IMR-90 (cell line): ENCODE measurements around the gene NTM. TPM values are rescaled to one million over a fixed set of nuclear protein-coding genes. Genes with fewer than 3 reads are reported as not detected.

Experiments
- ATAC-seq: fragments of 200-7000 bp; cut with Tn5 transposase; 2 replicates; pipeline ENCODE4 v1.9.1; 2020; ENCODE audit warnings: low read depth, mild to moderate bottlenecking, moderate library complexity
- BruUV-seq: library from RNA; stranded (reverse); fragments of 400-500 nt; replicated peaks from 2 replicates; lab custom pipeline; 2021; lab: Mats Ljungman, UMichigan
- CTCF ChIA-PET: fragments of 300-600 bp; formaldehyde crosslinking; extraction: SDS; loops from one replicate; lab custom pipeline; 2021; ENCODE audit warnings: antibody characterized with exemption; lab: Yijun Ruan, JAX
- POLR2A ChIA-PET: fragments of 300-600 bp; sonication (Branson Sonifier 250); formaldehyde crosslinking; loops from one replicate; lab custom pipeline; 2022; ENCODE audit warnings: antibody characterized with exemption; ENCODE audit not compliant: unreplicated experiment; lab: Charles Lee
- DNase-seq: peaks from one replicate; pipeline ENCODE4 v3.0.0; 2013
- H2AFZ ChIP-seq: replicated peaks from 2 replicates; pipeline ENCODE3; 2013; ENCODE audit warnings: low read length, mild to moderate bottlenecking; ENCODE audit not compliant: poor library complexity
- H2AK5ac ChIP-seq: 2 replicates; pipeline ENCODE4 v1.6.1; 2013; ENCODE audit warnings: low read depth, low read length, inconsistent platforms
- H2AK9ac ChIP-seq: replicated peaks from 2 replicates; pipeline ENCODE3; 2013; ENCODE audit warnings: mild to moderate bottlenecking, low read depth, low read length, moderate library complexity; ENCODE audit not compliant: poor library complexity
- H2BK120ac ChIP-seq: 2 replicates; pipeline ENCODE4 v1.6.1; 2013; ENCODE audit warnings: low read depth, low read length, inconsistent platforms
- H2BK15ac ChIP-seq: 3 replicates; pipeline ENCODE4 v1.6.1; 2013; ENCODE audit warnings: low read depth, low read length, inconsistent platforms
- H2BK20ac ChIP-seq: 2 replicates; pipeline ENCODE4 v1.6.1; 2013; ENCODE audit warnings: low read depth, mild to moderate bottlenecking, inconsistent platforms, low read length, moderate library complexity
- H2BK5ac ChIP-seq: 2 replicates; pipeline ENCODE4 v1.6.1; 2013; ENCODE audit warnings: mild to moderate bottlenecking, low read depth, low read length, inconsistent platforms; ENCODE audit not compliant: poor library complexity, severe bottlenecking
- H3K14ac ChIP-seq: replicated peaks from 2 replicates; pipeline ENCODE4 v1.6.1; 2013; ENCODE audit warnings: low read depth, low read length, inconsistent platforms
- H3K18ac ChIP-seq: 2 replicates; pipeline ENCODE4 v1.6.1; 2013; ENCODE audit warnings: low read depth, low read length, control low read depth
- H3K23ac ChIP-seq: 2 replicates; pipeline ENCODE4 v1.6.1; 2013; ENCODE audit warnings: low read depth, low read length, inconsistent platforms
- H3K27ac ChIP-seq: 2 replicates; pipeline ENCODE4 v1.5.1; 2013; ENCODE audit warnings: mild to moderate bottlenecking, control low read depth, low read length; ENCODE audit not compliant: insufficient read depth
- H3K27me3 ChIP-seq: 2 replicates; pipeline ENCODE4 v1.6.1; 2013; ENCODE audit warnings: low read length; ENCODE audit not compliant: control insufficient read depth, insufficient read depth
- H3K36me3 ChIP-seq: 2 replicates; pipeline ENCODE4 v1.6.1; 2013; ENCODE audit warnings: low read length, mixed read lengths; ENCODE audit not compliant: control insufficient read depth, insufficient read depth
- H3K4ac ChIP-seq: 2 replicates; pipeline ENCODE4 v1.6.1; 2013; ENCODE audit warnings: low read depth, low read length, inconsistent platforms
- H3K4me1 ChIP-seq: 2 replicates; pipeline ENCODE4 v1.6.1; 2013; ENCODE audit warnings: low read length, mixed read lengths; ENCODE audit not compliant: control insufficient read depth, insufficient read depth
- H3K4me2 ChIP-seq: 2 replicates; pipeline ENCODE4 v1.6.1; 2013; ENCODE audit warnings: low read depth, mild to moderate bottlenecking, control low read depth, low read length, moderate library complexity
- H3K4me3 ChIP-seq: 2 replicates; pipeline ENCODE4 v1.5.1; 2013; ENCODE audit warnings: low read depth, mild to moderate bottlenecking, control low read depth, low read length, moderate library complexity; ENCODE audit not compliant: insufficient read depth
- H3K56ac ChIP-seq: 2 replicates; pipeline ENCODE4 v1.6.1; 2013; ENCODE audit warnings: low read length, inconsistent platforms; ENCODE audit not compliant: insufficient read depth; ENCODE audit errors: extremely low read depth
- H3K79me1 ChIP-seq, 2 experiments: 2 replicates each; pipeline ENCODE4 v1.6.1; 2013; ENCODE audit warnings: low read length in 2 of 2, inconsistent platforms in 1 of 2, low read depth in 1 of 2
- H3K9ac ChIP-seq: 2 replicates; pipeline ENCODE4 v1.6.1; 2013; ENCODE audit warnings: low read depth, low read length, control low read depth
- H3K9me1 ChIP-seq: 2 replicates; pipeline ENCODE4 v1.6.1; 2013; ENCODE audit warnings: low read length, inconsistent platforms; ENCODE audit not compliant: insufficient read depth
- H3K9me3 ChIP-seq: 2 replicates; pipeline ENCODE4 v1.6.1; 2013; ENCODE audit warnings: low read length; ENCODE audit not compliant: control insufficient read depth, insufficient read depth
- H4K20me1 ChIP-seq: 2 replicates; pipeline ENCODE4 v1.6.1; 2013; ENCODE audit warnings: low read length, inconsistent platforms; ENCODE audit not compliant: insufficient read depth
- H4K5ac ChIP-seq: 2 replicates; pipeline ENCODE4 v1.6.1; 2013; ENCODE audit warnings: mild to moderate bottlenecking, low read depth, low read length, control low read depth
- H4K8ac ChIP-seq, 2 experiments: 2 replicates each; pipeline ENCODE4 v1.6.1; 2013; ENCODE audit warnings: low read depth in 2 of 2, low read length in 2 of 2, control low read depth in 1 of 2, inconsistent platforms in 1 of 2
- H4K91ac ChIP-seq: 2 replicates; pipeline ENCODE4 v1.6.1; 2013; ENCODE audit warnings: low read depth, low read length, inconsistent platforms; ENCODE audit not compliant: insufficient read depth
- BHLHE40 ChIP-seq: fragments of 150-350 bp; IDR thresholded peaks from 2 replicates; pipeline ENCODE4 v1.6.1; 2016; ENCODE audit warnings: mild to moderate bottlenecking, low read depth, low read length
- CEBPB ChIP-seq: IDR thresholded peaks from 2 replicates; pipeline ENCODE4 v1.6.1; 2012; ENCODE audit warnings: low read depth, low read length, improper control_type of control experiment
- CHD1 ChIP-seq: IDR thresholded peaks from 2 replicates; pipeline ENCODE4 v1.6.1; 2012; ENCODE audit warnings: low read depth, low read length, improper control_type of control experiment
- FOS ChIP-seq: fragments of 150-350 bp; IDR thresholded peaks from 2 replicates; pipeline ENCODE4 v1.6.1; 2016; ENCODE audit warnings: low read depth, low read length
- MAFK ChIP-seq: IDR thresholded peaks from 2 replicates; pipeline ENCODE4 v1.6.1; 2012; ENCODE audit warnings: low read depth, low read length, improper control_type of control experiment
- MAZ ChIP-seq: IDR thresholded peaks from 2 replicates; pipeline ENCODE4 v1.6.1; 2012; ENCODE audit warnings: low read depth, mild to moderate bottlenecking, low read length, improper control_type of control experiment, moderate library complexity, borderline replicate concordance
- MXI1 ChIP-seq: IDR thresholded peaks from 2 replicates; pipeline ENCODE4 v1.6.1; 2012; ENCODE audit warnings: low read depth, mild to moderate bottlenecking, low read length, moderate library complexity, borderline replicate concordance
- NFE2L2 ChIP-seq: fragments of 150-350 bp; IDR thresholded peaks from 2 replicates; pipeline ENCODE4 v1.6.1; 2016; ENCODE audit warnings: low read depth, mild to moderate bottlenecking, low read length
- POLR2A ChIP-seq: IDR thresholded peaks from 2 replicates; pipeline ENCODE4 v1.6.1; 2012; ENCODE audit warnings: mild to moderate bottlenecking, low read depth, low read length
- RAD21 ChIP-seq: IDR thresholded peaks from 2 replicates; pipeline ENCODE4 v1.6.1; 2012; ENCODE audit warnings: low read length, improper control_type of control experiment
- RCOR1 ChIP-seq: IDR thresholded peaks from 2 replicates; pipeline ENCODE4 v1.6.1; 2012; ENCODE audit warnings: mild to moderate bottlenecking, low read length, improper control_type of control experiment; ENCODE audit not compliant: insufficient replicate concordance
- RFX5 ChIP-seq: IDR thresholded peaks from 2 replicates; pipeline ENCODE4 v1.8.0; 2012; ENCODE audit warnings: low read depth, mild to moderate bottlenecking, low read length, moderate library complexity
- SMC3 ChIP-seq: fragments of 150-350 bp; IDR thresholded peaks from 2 replicates; pipeline ENCODE4 v1.6.1; 2016; ENCODE audit warnings: low read depth, mild to moderate bottlenecking, antibody characterized with exemption, low read length, moderate library complexity
- WGBS, 2 experiments: methylation state at CpG; one replicate each; pipeline versions ENCODE4 v1.1.5 to v1.1.7; 2013; ENCODE audit warnings: missing lambda C conversion rate in 2 of 2; ENCODE audit not compliant: insufficient read length in 1 of 2; ENCODE audit errors: extremely low coverage in 2 of 2; 5-methylcytosine and 5-hydroxymethylcytosine counted together
- dilution Hi-C: fragments of 300-500 bp; cut with HindIII; formaldehyde crosslinking; loops from one replicate; pipeline ENCODE4 v1.14.3; 2018; ENCODE audit warnings: low sequenced_read_pairs; ENCODE audit not compliant: unreplicated experiment
- in situ Hi-C: fragments of 300-500 bp; cut with MboI; formaldehyde crosslinking; loops from 3 replicates; pipeline ENCODE4 v1.14.3; 2019; ENCODE audit warnings: low sequenced_read_pairs, inconsistent platforms, mixed read lengths
- intact Hi-C: fragments of 100-400 bp; cut with micrococcal nuclease; formaldehyde crosslinking; loops from 2 replicates; pipeline ENCODE4 v1.10.0; 2022
- polyA plus RNA-seq, 3 experiments: library from polyadenylated mRNA; depleted of rRNA; stranded (reverse); fragments of >200 nt; gene quantifications; 2 replicates each; pipeline ENCODE4 v1.2.3, GENCODE V29; 2012; ENCODE audit warnings: low replicate concordance in 1 of 3
- total RNA-seq: library from RNA; depleted of rRNA; stranded (reverse); fragments of >200 nt; gene quantifications from 2 replicates; pipeline ENCODE4 v1.2.3, GENCODE V29; 2012
- TF ChIP-seq, protein P1 (sequence below): conservative IDR thresholded peaks from 2 replicates; pipeline ENCODE4 v1.5.1; 2012; ENCODE audit warnings: mild to moderate bottlenecking, low read depth, low read length, improper control_type of control experiment
- TF ChIP-seq, protein P2 (sequence below): fragments of 150-350 bp; IDR thresholded peaks from 2 replicates; pipeline ENCODE4 v1.6.1; 2016; ENCODE audit warnings: low read depth, mild to moderate bottlenecking, low read length, moderate library complexity, borderline replicate concordance
- TF ChIP-seq, protein P3 (sequence below): fragments of 150-350 bp; IDR thresholded peaks from 2 replicates; pipeline ENCODE4 v1.6.1; 2017; ENCODE audit warnings: mild to moderate bottlenecking, antibody characterized with exemption, low read length, low read depth

NTM gene
- total and polyA plus RNA-seq, 2 of the 4 experiments (the other 2 are of a cell fraction), result 19.5 to 25.5 TPM

DNA sequence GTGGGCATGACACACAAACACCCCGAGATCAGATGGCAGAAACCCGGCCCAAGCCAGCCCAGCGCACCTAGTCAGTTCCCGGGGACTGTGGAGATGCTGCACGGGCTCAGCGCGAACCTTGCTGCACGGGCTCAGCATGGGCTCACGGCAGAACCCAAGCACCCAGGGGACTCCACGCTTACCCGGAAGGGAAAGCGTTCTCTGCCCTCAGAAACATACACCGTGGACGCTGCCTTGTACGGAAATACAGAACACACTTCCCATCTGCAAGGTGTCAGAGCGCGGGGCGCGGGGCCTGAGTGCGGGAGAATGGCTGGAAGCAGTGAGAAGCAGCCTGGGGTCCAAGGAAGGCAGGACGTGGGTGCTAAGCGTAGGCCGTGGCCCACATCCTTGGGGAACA lies 319.9 kb downstream of the NTM start:
- no peak overlapping the region for H3K18ac ChIP-seq
- ChIA-PET POLR2A (no interaction called here), CTCF (no interaction called here)
- H3K27ac ChIP-seq, result no peak overlapping the region
- H3K14ac ChIP-seq, result no peak overlapping the region
- no peaks in the 10 kb centered on the region for H3K9me1 ChIP-seq
- no peak overlapping the region for H2BK5ac ChIP-seq
- no peak overlapping the region for H2AK5ac ChIP-seq
- in situ Hi-C loops, result no loop called here
- no TSS peak for BruUV-seq
- no peak overlapping the region for H3K23ac ChIP-seq
- no peak overlapping the region for H3K9ac ChIP-seq
- H2AK9ac ChIP-seq, result no peak overlapping the region
- no peak overlapping the region for H2AFZ ChIP-seq
- dilution Hi-C loops, result no loop called here
- DNase-seq, result no peak
- H2BK15ac ChIP-seq, result no peak overlapping the region
- no peak for TF ChIP-seq RCOR1
- no peak for TF ChIP-seq RFX5
- no peak for TF ChIP-seq CEBPB
- TF ChIP-seq, protein P1, sequence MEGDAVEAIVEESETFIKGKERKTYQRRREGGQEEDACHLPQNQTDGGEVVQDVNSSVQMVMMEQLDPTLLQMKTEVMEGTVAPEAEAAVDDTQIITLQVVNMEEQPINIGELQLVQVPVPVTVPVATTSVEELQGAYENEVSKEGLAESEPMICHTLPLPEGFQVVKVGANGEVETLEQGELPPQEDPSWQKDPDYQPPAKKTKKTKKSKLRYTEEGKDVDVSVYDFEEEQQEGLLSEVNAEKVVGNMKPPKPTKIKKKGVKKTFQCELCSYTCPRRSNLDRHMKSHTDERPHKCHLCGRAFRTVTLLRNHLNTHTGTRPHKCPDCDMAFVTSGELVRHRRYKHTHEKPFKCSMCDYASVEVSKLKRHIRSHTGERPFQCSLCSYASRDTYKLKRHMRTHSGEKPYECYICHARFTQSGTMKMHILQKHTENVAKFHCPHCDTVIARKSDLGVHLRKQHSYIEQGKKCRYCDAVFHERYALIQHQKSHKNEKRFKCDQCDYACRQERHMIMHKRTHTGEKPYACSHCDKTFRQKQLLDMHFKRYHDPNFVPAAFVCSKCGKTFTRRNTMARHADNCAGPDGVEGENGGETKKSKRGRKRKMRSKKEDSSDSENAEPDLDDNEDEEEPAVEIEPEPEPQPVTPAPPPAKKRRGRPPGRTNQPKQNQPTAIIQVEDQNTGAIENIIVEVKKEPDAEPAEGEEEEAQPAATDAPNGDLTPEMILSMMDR, result no peak
- no peak for TF ChIP-seq MAFK
- TF ChIP-seq POLR2A, result no peak
- no peak for TF ChIP-seq MXI1
- no peak for TF ChIP-seq FOS
- no peak for TF ChIP-seq RAD21
- no peak for TF ChIP-seq MAZ
- TF ChIP-seq, protein P2, sequence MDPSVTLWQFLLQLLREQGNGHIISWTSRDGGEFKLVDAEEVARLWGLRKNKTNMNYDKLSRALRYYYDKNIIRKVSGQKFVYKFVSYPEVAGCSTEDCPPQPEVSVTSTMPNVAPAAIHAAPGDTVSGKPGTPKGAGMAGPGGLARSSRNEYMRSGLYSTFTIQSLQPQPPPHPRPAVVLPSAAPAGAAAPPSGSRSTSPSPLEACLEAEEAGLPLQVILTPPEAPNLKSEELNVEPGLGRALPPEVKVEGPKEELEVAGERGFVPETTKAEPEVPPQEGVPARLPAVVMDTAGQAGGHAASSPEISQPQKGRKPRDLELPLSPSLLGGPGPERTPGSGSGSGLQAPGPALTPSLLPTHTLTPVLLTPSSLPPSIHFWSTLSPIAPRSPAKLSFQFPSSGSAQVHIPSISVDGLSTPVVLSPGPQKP, result no peak
- TF ChIP-seq, protein P3, sequence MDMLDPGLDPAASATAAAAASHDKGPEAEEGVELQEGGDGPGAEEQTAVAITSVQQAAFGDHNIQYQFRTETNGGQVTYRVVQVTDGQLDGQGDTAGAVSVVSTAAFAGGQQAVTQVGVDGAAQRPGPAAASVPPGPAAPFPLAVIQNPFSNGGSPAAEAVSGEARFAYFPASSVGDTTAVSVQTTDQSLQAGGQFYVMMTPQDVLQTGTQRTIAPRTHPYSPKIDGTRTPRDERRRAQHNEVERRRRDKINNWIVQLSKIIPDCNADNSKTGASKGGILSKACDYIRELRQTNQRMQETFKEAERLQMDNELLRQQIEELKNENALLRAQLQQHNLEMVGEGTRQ, result no peak
- TF ChIP-seq BHLHE40, result no peak
- no peak for TF ChIP-seq CHD1
- no peak for TF ChIP-seq SMC3
- no peak for TF ChIP-seq NFE2L2
- no peaks in the 10 kb centered on the region for H3K36me3 ChIP-seq
- WGBS, 2 experiments, result no CpG with 5 or more reads among the region's 23 CpGs
- peaks cover 4% of the 10 kb centered on the region; the same call in 1 of the 2 replicates for H3K4me1 ChIP-seq
- no peak overlapping the region for H2BK120ac ChIP-seq
- intact Hi-C loops, result loop anchor here (10.0 kb wide), 1 partner anchor 604 kb away; no protein-coding TSS in a partner anchor
- no peak overlapping the region for H3K56ac ChIP-seq
- no peaks in the 10 kb centered on the region for H4K20me1 ChIP-seq
- ATAC-seq, result no peak
- H3K4me2 ChIP-seq, result no peak overlapping the region
- H4K5ac ChIP-seq, result no peak overlapping the region
- H4K8ac ChIP-seq, result no peak overlapping the region
- no peaks in the 10 kb centered on the region for H3K79me1 ChIP-seq
- no peaks in the 10 kb centered on the region for H3K9me3 ChIP-seq
- peaks cover 1% of the 10 kb centered on the region for H3K27me3 ChIP-seq
- H2BK20ac ChIP-seq, result no peak overlapping the region
- no peak overlapping the region for H3K4ac ChIP-seq
- H3K4me3 ChIP-seq, result no peak overlapping the region
- no peak overlapping the region for H4K91ac ChIP-seq
